Fibroblast of pulmonary artery (primary cell): ENCODE data around the gene ABCA2.

Experiments
- DNase-seq: peaks from one replicate; pipeline ENCODE4 v3.0.0-alpha.2; 2010; ENCODE audit warnings: low read depth
- H3K4me3 ChIP-seq: replicated peaks from 2 replicates; pipeline ENCODE4 v1.5.1; 2011; ENCODE audit warnings: low read depth, mild to moderate bottlenecking, control low read depth, low read length, moderate library complexity
- CTCF ChIP-seq: IDR thresholded peaks from 2 replicates; pipeline ENCODE4 v1.5.1; 2011; ENCODE audit warnings: mild to moderate bottlenecking, control low read depth, low read length, inconsistent platforms; ENCODE audit errors: missing control alignments

The ABCA2 gene

GRCh38 chr9:136961279-136962065, 66.6 kb downstream of the ABCA2 start:
- TF ChIP-seq CTCF, result no peak
- DNase-seq, result no peak
- H3K4me3 ChIP-seq, result no peak overlapping the region

- DNase-seq, result no peak
- no peak overlapping the region for H3K4me3 ChIP-seq
Measured at GRCh38 chr9:136960938-136961275, 67.1 kb downstream of the ABCA2 start.

DNA sequence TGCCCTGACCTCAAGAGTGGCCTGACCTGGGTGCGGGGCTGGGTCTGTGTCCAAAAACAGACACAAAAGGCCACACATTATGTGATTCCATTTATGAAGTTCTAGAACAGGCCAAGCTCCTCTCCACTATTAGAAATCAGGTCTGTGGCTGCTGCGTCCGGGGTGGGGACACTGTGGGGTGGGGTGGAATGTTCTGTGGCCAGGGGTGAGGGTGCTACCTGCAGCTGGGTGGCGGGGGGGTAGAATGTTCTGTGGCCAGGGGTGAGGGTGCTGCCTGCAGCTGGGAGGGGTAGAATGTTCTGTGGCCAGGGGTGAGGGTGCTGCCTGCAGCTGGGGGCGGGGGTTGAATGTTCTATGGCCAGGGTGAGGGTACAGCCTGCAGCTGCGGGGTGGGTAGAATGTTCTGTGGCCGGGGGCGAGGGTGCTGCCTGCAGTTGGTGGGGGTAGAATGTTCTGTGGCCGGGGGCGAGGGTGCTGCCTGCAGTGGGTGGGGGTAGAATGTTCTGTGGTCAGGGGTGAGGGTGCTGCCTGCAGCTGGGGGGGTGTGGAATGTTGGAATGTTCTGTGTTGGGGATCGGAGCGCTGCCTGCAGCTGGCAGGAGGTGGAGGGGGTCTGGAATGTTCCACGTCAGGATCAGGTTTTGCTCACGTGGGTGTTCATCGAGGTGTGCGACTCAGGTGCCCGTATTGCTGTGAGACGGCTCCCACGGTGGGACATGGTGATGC, 67.7 kb downstream of the ABCA2 start:
- DNase-seq, result no peak
- H3K4me3 ChIP-seq, result no peak overlapping the region
- TF ChIP-seq CTCF, result no peak

More at GRCh38 chr9:136960938-136961275, 67.1 kb downstream of the ABCA2 start:
- no peak for TF ChIP-seq CTCF

GRCh38 chr9:136958898-136959850, 68.9 kb downstream of the ABCA2 start:
- DNase-seq, result no peak
- TF ChIP-seq CTCF, result no peak
- H3K4me3 ChIP-seq, result no peak overlapping the region

DNA sequence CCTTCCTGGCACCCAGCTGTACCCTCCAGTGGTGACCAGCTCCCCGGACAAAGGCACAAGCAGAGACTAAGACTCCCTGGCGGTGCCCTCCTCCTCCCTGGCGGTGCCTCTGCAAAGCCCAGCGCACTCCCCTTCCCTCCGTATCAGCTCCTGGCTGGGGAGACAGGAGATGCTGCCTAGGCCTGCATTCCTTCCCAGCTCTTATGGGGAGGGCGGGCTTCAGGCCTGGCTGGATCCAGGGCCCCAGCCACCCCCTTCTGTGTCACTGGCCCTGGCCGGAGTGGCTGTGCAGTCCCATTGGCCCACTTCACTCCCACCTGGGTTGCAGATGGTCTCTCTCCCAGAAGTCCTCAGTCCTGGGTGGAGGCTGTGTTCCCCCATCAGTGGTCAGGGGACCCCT, 69.6 kb downstream of the ABCA2 start:
- TF ChIP-seq CTCF, result no peak
- no peak for DNase-seq
- no peak overlapping the region for H3K4me3 ChIP-seq

DNA sequence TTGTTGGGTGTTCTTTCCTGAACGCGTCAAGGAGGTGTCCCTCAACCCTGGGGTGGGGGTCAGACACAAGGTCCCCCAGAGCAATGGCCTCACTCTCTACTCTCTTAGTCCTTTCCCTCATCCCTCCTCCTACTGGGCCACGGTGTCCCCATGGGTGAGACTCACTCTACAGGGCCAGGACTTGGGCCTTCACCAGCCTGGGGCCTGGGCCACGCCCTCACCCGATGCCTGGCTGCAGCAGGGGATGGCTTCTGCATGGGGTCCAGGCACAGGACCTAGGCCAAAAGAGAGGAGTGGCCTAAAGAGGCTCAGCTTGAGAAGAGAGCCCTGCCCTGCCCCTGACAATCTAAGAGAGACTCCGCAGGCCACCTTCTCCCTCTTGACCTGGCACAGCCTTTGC, 70.1 kb downstream of the ABCA2 start:
- no peak overlapping the region for H3K4me3 ChIP-seq
- TF ChIP-seq CTCF, result no peak

More for the DNA sequence above, 70.1 kb downstream of the ABCA2 start:
- no peak for DNase-seq
